Thyroid gland (tissue), 4 donors: ENCODE results near the gene CIAPIN1. TPM values are rescaled to one million over a fixed set of nuclear protein-coding genes. Genes with fewer than 3 reads are reported as not detected.
"Not testable (repeated sequence)": the region's sequence is repeated elsewhere in the genome, so short reads cannot be mapped to it uniquely, and the experiment has no call there.

Experiments
- DNase-seq, 2 donors: peaks; one replicate each; pipeline ENCODE4 v3.0.0-alpha.2; 2019
- H3K27ac ChIP-seq, 3 donors: fragments of 200-600 bp; sonication (generic); 1 replicate in 2 of 3; 2 replicates in 1 of 3; pipeline ENCODE4 v1.5.1; 2016 to 2019; ENCODE audit warnings: mild to moderate bottlenecking in 1 of 3, moderate library complexity in 1 of 3
- H3K27me3 ChIP-seq: fragments of 200-600 bp; sonication (generic); one replicate; pipeline ENCODE4 v1.5.1; 2019
- H3K36me3 ChIP-seq, 2 donors: fragments of 200-600 bp; sonication (generic); one replicate each; pipeline ENCODE4 v1.5.1; 2016 to 2019
- H3K4me1 ChIP-seq, 2 donors: fragments of 200-600 bp; sonication (generic); one replicate each; pipeline ENCODE4 v1.5.1; 2017 to 2019
- H3K4me3 ChIP-seq, 3 donors: fragments of 200-600 bp; sonication (generic); replicated peaks in 1 of 3; 1 replicate in 2 of 3; 2 replicates in 1 of 3; pipeline ENCODE4 v1.5.1; 2016; ENCODE audit warnings: mild to moderate bottlenecking in 1 of 3
- H3K9me3 ChIP-seq: fragments of 200-600 bp; sonication (generic); one replicate; pipeline ENCODE4 v1.5.1; 2017
- CTCF ChIP-seq, 6 experiments: fragments of 200-600 bp in 3 of 6; fragments of 450-650 bp in 3 of 6; sonication (generic) in 3 of 6; IDR thresholded peaks; one replicate each; pipeline ENCODE4 v1.5.1; 2016 to 2019; ENCODE audit warnings: antibody characterized with exemption in 6 of 6, mild to moderate bottlenecking in 2 of 6, inconsistent platforms in 1 of 6, moderate library complexity in 1 of 6
- POLR2A ChIP-seq, 2 donors: fragments of 450-650 bp; IDR thresholded peaks; one replicate each; pipeline ENCODE4 v1.6.1; 2017; ENCODE audit warnings: antibody characterized with exemption in 2 of 2, mild to moderate bottlenecking in 2 of 2, moderate library complexity in 1 of 2
- WGBS, 2 donors: methylation state at CpG; one replicate each; pipeline ENCODE4 v1.1.5; 2017; 5-methylcytosine and 5-hydroxymethylcytosine counted together
- intact Hi-C: fragments of 100-400 bp; cut with DNase I; formaldehyde crosslinking; loops from one replicate; pipeline ENCODE4 v1.15.1; 2023
- total RNA-seq, 4 donors: library from RNA; depleted of rRNA; stranded (reverse); fragments of >200 nt; gene quantifications; one replicate each; pipeline ENCODE4 v1.2.3, GENCODE V29; 2016

CIAPIN1 gene
- total RNA-seq, 4 donors from 2014 or later: 29.2 to 41.2 (median 35.5) TPM

DNA sequence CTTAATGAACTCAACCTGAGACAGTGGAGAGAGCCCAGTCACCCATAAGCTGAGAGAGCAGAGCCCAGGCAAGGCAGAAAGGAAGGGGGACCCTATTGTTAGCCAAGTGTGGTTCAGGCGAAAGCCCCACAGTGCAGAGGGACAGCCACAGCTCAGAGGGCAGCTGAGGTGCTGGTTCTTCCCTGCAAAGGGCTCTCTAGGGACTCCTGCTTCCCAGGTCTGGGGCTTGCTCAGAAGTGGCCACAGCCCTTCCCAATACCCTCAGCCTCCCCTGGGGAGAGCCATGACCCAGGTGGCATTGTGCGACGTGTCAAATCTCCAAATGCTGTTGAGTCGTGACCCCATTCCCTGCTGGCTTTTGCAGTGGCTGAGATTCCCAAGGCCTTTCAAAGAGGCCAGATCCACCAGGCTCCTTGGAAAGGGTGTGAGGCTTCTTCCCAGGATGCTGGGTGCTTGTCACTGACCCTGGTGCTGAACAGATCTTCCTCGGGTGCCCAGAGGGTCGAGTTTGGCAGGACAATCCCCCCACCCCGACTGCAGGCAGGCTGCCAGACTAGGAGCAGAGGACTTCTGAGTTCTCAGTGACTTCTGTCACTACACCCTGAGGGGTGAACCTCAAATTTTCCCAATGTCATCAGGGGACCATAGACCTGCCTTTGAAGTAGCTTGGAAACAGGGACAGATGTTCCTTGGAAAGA, 45.1 kb downstream of the CIAPIN1 start:
- 39 to 47% methylated on average over 4 to 7 of the region's 7 CpGs for WGBS, 2 donors
- no peak overlapping the region for H3K4me3 ChIP-seq
- no peak for DNase-seq
- no peak for TF ChIP-seq CTCF (IDR thresholded peaks at IDR 0.05)
- TF ChIP-seq POLR2A (IDR thresholded peaks at IDR 0.05): no peak
- no peaks in the 10 kb centered on the region for H3K4me1 ChIP-seq
- intact Hi-C loops: no loop called here
- H3K27me3 ChIP-seq: no peaks in the 10 kb centered on the region
- no peaks in the 10 kb centered on the region for H3K36me3 ChIP-seq
- no peak overlapping the region for H3K27ac ChIP-seq
- H3K9me3 ChIP-seq: no peaks in the 10 kb centered on the region

DNA sequence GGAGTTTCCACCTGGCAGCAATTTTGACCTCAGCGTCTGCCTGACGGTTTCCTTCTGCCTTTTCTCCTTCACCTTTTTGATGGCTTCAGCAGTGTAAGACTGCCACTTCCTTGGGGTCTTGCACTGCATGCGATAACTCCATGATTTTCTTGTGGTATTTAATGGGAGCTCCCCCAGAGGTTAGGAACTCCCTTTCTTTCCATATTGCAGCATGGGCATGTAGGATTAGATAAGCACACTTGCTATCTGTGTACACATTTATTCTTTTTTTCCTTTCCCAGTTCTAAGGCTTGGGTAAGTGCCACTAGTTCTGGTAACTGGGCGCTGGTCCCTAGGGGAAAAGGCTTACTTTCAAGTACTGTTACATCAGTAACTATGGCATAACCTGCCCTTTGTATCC, 49.7 kb downstream of the CIAPIN1 start:
- H3K4me1 ChIP-seq, DNase-seq, H3K4me3 ChIP-seq, H3K9me3 ChIP-seq, H3K27me3 ChIP-seq, H3K27ac ChIP-seq, H3K36me3 ChIP-seq, intact Hi-C loops: not testable (repeated sequence)
- 93% methylated on average over 4 of the region's 4 CpGs for WGBS, 2 donors

GRCh38 chr16:57396786-57397185, 50.4 kb downstream of the CIAPIN1 start:
- Histone ChIP-seq H3K27ac (no peak overlapping the region), H3K9me3 (no peaks in the 10 kb centered on the region), H3K27me3 (no peaks in the 10 kb centered on the region), H3K4me3 (no peak overlapping the region), H3K4me1 (peaks cover 0 to 4% of the 10 kb centered on the region in 2 donors), H3K36me3 (no peaks in the 10 kb centered on the region)
- no peak for DNase-seq
- 89 to 90% methylated on average over 4 of the region's 4 CpGs for WGBS, 2 donors
- no peak for TF ChIP-seq POLR2A (IDR thresholded peaks at IDR 0.05)
- no peak for TF ChIP-seq CTCF (IDR thresholded peaks at IDR 0.05)
- intact Hi-C loops: no loop called here

DNA sequence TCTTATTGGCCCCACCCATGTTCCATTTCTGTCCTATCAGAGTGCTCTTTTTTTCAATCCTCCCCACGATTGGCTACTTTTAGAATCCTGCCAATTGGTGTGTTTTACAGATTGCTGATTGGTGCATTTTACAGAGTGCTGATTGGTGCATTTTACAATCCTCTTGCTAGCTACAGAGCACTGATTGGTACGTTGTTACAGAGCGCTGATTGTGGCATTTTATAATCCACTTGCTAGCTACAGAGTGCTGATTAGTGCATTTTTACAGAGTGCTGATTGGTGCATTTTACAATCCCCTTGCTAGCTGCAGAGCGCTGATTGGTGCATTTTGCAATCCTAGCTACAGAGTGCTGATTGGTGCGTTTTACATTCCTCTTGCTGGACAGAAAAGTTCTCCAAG, 52.2 kb downstream of the CIAPIN1 start:
- DNase-seq: no peak
- Histone ChIP-seq H3K9me3 (no peaks in the 10 kb centered on the region), H3K4me3 (no peak overlapping the region), H3K27me3 (no peaks in the 10 kb centered on the region), H3K4me1 (peaks cover 0 to 4% of the 10 kb centered on the region in 2 donors), H3K27ac (no peak overlapping the region), H3K36me3 (no peaks in the 10 kb centered on the region)
- 91 to 97% methylated on average over 5 of the region's 5 CpGs for whole genome bisulfite sequencing, 2 donors
- intact Hi-C loops: no loop called here
- TF ChIP-seq CTCF (IDR thresholded peaks at IDR 0.05): no peak
- no peak for TF ChIP-seq POLR2A (IDR thresholded peaks at IDR 0.05)

DNA sequence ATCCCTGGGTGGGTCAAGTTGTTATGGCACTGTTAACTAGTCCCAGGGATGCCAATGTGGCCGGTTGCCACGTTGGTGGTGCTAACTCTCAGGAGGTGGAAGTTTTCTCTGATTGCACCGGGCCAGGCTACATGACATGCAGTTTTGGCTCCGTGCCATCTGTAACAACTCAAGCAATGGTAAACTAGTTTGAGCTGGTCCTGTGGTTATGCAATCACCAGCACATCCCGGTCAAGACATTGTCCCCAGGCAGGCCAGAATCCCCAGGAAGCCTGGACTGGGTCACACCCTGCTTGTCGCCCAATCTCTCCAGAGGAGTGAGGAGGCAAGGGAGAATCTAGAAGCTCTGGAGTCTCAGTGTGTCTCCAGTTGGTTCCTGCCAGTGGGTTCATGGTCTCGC, 52.7 kb downstream of the CIAPIN1 start:
- intact Hi-C loops: no loop called here
- no peaks in the 10 kb centered on the region for H3K36me3 ChIP-seq
- H3K27me3 ChIP-seq: no peaks in the 10 kb centered on the region
- TF ChIP-seq CTCF (IDR thresholded peaks at IDR 0.05): no peak
- TF ChIP-seq POLR2A (IDR thresholded peaks at IDR 0.05): no peak
- no peak overlapping the region for H3K4me3 ChIP-seq
- 35 to 42% methylated on average over 6 to 7 of the region's 7 CpGs for WGBS, 2 donors
- H3K27ac ChIP-seq: no peak overlapping the region
- no peaks in the 10 kb centered on the region for H3K9me3 ChIP-seq
- peaks cover 0 to 4% of the 10 kb centered on the region in 2 donors for H3K4me1 ChIP-seq
- DNase-seq: peak; percentile 38 to 63
